ENCODE measurements around the gene AJAP1.

The AJAP1 gene

DNA sequence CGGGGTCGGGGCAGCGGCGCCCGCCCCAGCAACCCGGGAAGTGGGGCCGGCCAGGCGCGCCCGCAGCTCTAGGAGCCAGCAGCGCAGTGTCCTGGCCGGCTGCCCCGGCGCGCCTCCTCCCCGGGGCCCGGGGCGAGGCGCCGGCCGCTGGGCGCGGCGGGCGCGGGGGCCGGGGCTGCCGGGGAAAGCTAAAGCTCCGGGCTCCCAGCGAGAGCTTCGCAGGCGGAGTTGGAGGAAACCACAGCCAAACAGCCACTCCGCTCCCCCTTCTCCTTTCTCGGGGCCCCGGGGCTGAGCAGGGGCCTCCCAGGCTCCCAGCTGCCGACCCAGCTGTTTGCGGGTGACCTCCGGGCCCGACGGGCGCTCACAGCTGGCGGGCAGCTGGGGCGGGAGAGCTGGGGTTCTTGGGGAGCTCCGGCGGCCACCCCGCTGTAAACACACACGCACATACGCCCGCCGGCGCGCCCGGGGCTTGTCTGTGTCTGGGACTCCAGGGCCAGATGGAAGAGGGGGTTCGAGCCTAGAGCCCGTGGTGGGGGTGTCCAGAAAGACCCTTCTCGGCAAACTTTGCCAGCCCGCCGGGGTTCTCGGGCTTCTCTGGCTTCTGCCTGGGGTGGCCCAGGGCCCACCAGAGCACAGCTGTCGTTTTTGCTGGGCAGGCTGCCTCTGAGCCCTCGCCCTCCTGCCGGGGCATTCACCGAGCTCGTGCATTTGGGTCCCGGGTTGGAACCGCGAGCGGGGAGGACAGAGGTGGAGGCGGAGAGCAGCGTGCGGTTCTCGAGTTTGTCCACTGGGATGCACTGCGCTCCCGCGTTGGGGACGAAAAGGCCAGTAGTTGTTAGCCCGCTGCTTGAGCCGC, 1.5 kb downstream of the AJAP1 start:
- CTCF ChIA-PET, result interaction anchor here (0.7 kb wide), 1 partner anchor 24 kb away, joined by 3 read pairs; no protein-coding TSS in a partner anchor
- TF ChIP-seq FOXK2 (IDR thresholded peaks at IDR 0.05) (no peak), PKNOX1 (IDR thresholded peaks at IDR 0.05) (no peak), CTBP1 (IDR thresholded peaks at IDR 0.05; ENCODE audit: borderline replicate concordance) (no peak), TARDBP (IDR thresholded peaks at IDR 0.05) (no peak)
- POLR2A ChIA-PET, result no interaction called here
- peak; percentile 64 for DNase-seq (ENCODE audit: extremely low spot score)

GRCh38 chr1:4656533-4657140, 2.2 kb downstream of the AJAP1 start:
- TF ChIP-seq SUZ12 (IDR thresholded peaks at IDR 0.05) (no peak), FOXK2 (IDR thresholded peaks at IDR 0.05) (no peak), FOXM1 (IDR thresholded peaks at IDR 0.05; ENCODE audit: borderline replicate concordance) (no peak), TARDBP (IDR thresholded peaks at IDR 0.05) (no peak), LEF1 (IDR thresholded peaks at IDR 0.05; ENCODE audit: borderline replicate concordance) (no peak), ZNF384 (IDR thresholded peaks at IDR 0.05) (no peak), CTBP1 (IDR thresholded peaks at IDR 0.05; ENCODE audit: borderline replicate concordance) (no peak), HDGF (IDR thresholded peaks at IDR 0.05; ENCODE audit: borderline replicate concordance) (no peak), ELF4 (IDR thresholded peaks at IDR 0.05) (no peak), L3MBTL2 (conservative IDR thresholded peaks at IDR 0.05) (no peak), PKNOX1 (IDR thresholded peaks at IDR 0.05) (no peak), SP1 (IDR thresholded peaks at IDR 0.05) (no peak), NFRKB (IDR thresholded peaks at IDR 0.05) (no peak), BHLHE40 (IDR thresholded peaks at IDR 0.05; ENCODE audit: borderline replicate concordance) (no peak), ARNT (IDR thresholded peaks at IDR 0.05) (no peak), FOXA1 (IDR thresholded peaks at IDR 0.05) (no peak)
- DNase-seq (ENCODE audit: extremely low spot score), result no peak
- POLR2A ChIA-PET, result no interaction called here
- CTCF ChIA-PET, result interaction anchor here (0.7 kb wide), 1 partner anchor 24 kb away, joined by 3 read pairs; no protein-coding TSS in a partner anchor

- ChIA-PET POLR2A (no interaction called here), CTCF (no interaction called here)
- no peak for TF ChIP-seq SP1 (IDR thresholded peaks at IDR 0.05)
- TF ChIP-seq TARDBP (IDR thresholded peaks at IDR 0.05), result no peak
- TF ChIP-seq BHLHE40 (IDR thresholded peaks at IDR 0.05; ENCODE audit: borderline replicate concordance), result no peak
- no peak for TF ChIP-seq L3MBTL2 (conservative IDR thresholded peaks at IDR 0.05)
- no peak for TF ChIP-seq FOXM1 (IDR thresholded peaks at IDR 0.05; ENCODE audit: borderline replicate concordance)
- no peak for TF ChIP-seq FOXK2 (IDR thresholded peaks at IDR 0.05)
- TF ChIP-seq ELF4 (IDR thresholded peaks at IDR 0.05), result no peak
- no peak for TF ChIP-seq CTBP1 (IDR thresholded peaks at IDR 0.05; ENCODE audit: borderline replicate concordance)
- no peak for TF ChIP-seq LEF1 (IDR thresholded peaks at IDR 0.05; ENCODE audit: borderline replicate concordance)
- no peak for TF ChIP-seq SUZ12 (IDR thresholded peaks at IDR 0.05)
- TF ChIP-seq ZNF384 (IDR thresholded peaks at IDR 0.05), result no peak
- no peak for TF ChIP-seq HDGF (IDR thresholded peaks at IDR 0.05; ENCODE audit: borderline replicate concordance)
- no peak for TF ChIP-seq ARNT (IDR thresholded peaks at IDR 0.05)
- no peak for TF ChIP-seq NFRKB (IDR thresholded peaks at IDR 0.05)
- TF ChIP-seq PKNOX1 (IDR thresholded peaks at IDR 0.05), result no peak
- no peak for TF ChIP-seq FOXA1 (IDR thresholded peaks at IDR 0.05)
- DNase-seq (ENCODE audit: extremely low spot score), result no peak
Measured at GRCh38 chr1:4657244-4657789, 2.9 kb downstream of the AJAP1 start.

- CTCF ChIA-PET, result no interaction called here
- POLR2A ChIA-PET, result no interaction called here
- DNase-seq (ENCODE audit: extremely low spot score), result no peak
- no peak for TF ChIP-seq NFRKB (IDR thresholded peaks at IDR 0.05)
- TF ChIP-seq FOXA1 (IDR thresholded peaks at IDR 0.05), result no peak
- TF ChIP-seq FOXK2 (IDR thresholded peaks at IDR 0.05), result no peak
- TF ChIP-seq SUZ12 (IDR thresholded peaks at IDR 0.05), result no peak
- TF ChIP-seq LEF1 (IDR thresholded peaks at IDR 0.05; ENCODE audit: borderline replicate concordance), result no peak
- no peak for TF ChIP-seq BHLHE40 (IDR thresholded peaks at IDR 0.05; ENCODE audit: borderline replicate concordance)
- TF ChIP-seq L3MBTL2 (conservative IDR thresholded peaks at IDR 0.05), result no peak
- TF ChIP-seq ZNF384 (IDR thresholded peaks at IDR 0.05), result no peak
- TF ChIP-seq ELF4 (IDR thresholded peaks at IDR 0.05), result no peak
- no peak for TF ChIP-seq ARNT (IDR thresholded peaks at IDR 0.05)
- TF ChIP-seq FOXM1 (IDR thresholded peaks at IDR 0.05; ENCODE audit: borderline replicate concordance), result no peak
- no peak for TF ChIP-seq SP1 (IDR thresholded peaks at IDR 0.05)
- TF ChIP-seq TARDBP (IDR thresholded peaks at IDR 0.05), result no peak
- no peak for TF ChIP-seq CTBP1 (IDR thresholded peaks at IDR 0.05; ENCODE audit: borderline replicate concordance)
- no peak for TF ChIP-seq PKNOX1 (IDR thresholded peaks at IDR 0.05)
- no peak for TF ChIP-seq HDGF (IDR thresholded peaks at IDR 0.05; ENCODE audit: borderline replicate concordance)
Measured at GRCh38 chr1:4657960-4658541, 3.6 kb downstream of the AJAP1 start.

All from HEK293T (cell line).